HepG2 (cell line): ENCODE data around the gene TBC1D12. TPM values are rescaled to one million over a fixed set of nuclear protein-coding genes. Genes with fewer than 3 reads are reported as not detected.
A peak's percentile ranks its signal among the peaks of the same experiment; 100 is the strongest.

Experiments used
- AHR ChIP-seq: IDR thresholded peaks from 2 replicates; pipeline ENCODE4 v1.6.1; 2018; ENCODE audit warnings: missing genetic modification reagents, missing compliant biosample characterization
- CBX1 ChIP-seq: IDR thresholded peaks from one replicate; pipeline ENCODE4 v1.6.1; 2016; ENCODE audit warnings: antibody characterized with exemption, low read depth
- FOSL1 ChIP-seq: sonication (generic); formaldehyde crosslinking; IDR thresholded peaks from 2 replicates; pipeline ENCODE4 v1.9.0; 2021; ENCODE audit warnings: missing genetic modification reagents, borderline replicate concordance
- KAT2B ChIP-seq: fragments of 150-350 bp; IDR thresholded peaks from 2 replicates; pipeline ENCODE4 v1.6.1; 2014; ENCODE audit warnings: low read depth, low read length, borderline replicate concordance
- KAT8 ChIP-seq: IDR thresholded peaks from 2 replicates; pipeline ENCODE4 v1.6.1; 2016; ENCODE audit warnings: missing genetic modification reagents, missing compliant biosample characterization
- MEF2D ChIP-seq: sonication (generic); formaldehyde crosslinking; IDR thresholded peaks from 2 replicates; pipeline ENCODE4 v1.5.1; 2020; ENCODE audit warnings: mild to moderate bottlenecking, missing genetic modification reagents
- MTF2 ChIP-seq: sonication (generic); formaldehyde crosslinking; IDR thresholded peaks from 2 replicates; pipeline ENCODE4 v1.5.0; 2020; ENCODE audit warnings: missing genetic modification reagents, borderline replicate concordance
- NCOA1 ChIP-seq: sonication (generic); formaldehyde crosslinking; IDR thresholded peaks from 2 replicates; pipeline ENCODE4 v1.9.0; 2021; ENCODE audit warnings: missing genetic modification reagents
- REL ChIP-seq: sonication (generic); formaldehyde crosslinking; conservative IDR thresholded peaks from 2 replicates; pipeline ENCODE4 v1.8.0; 2022; ENCODE audit warnings: mild to moderate bottlenecking, missing genetic modification reagents, moderate library complexity
- SMAD1 ChIP-seq: sonication (generic); formaldehyde crosslinking; IDR thresholded peaks from 2 replicates; pipeline ENCODE4 v1.4.0; 2020; ENCODE audit warnings: missing genetic modification reagents, low read depth, mild to moderate bottlenecking, borderline replicate concordance
- SP1 ChIP-seq, 2 experiments: fragments of 450-650 bp in 1 of 2; sonication (generic) in 1 of 2; formaldehyde crosslinking in 1 of 2; IDR thresholded peaks; 2 replicates each; pipeline versions ENCODE4 v1.4.0 to v1.6.1; 2016 to 2020; ENCODE audit warnings: missing genetic modification reagents in 1 of 2
- STAG1 ChIP-seq: sonication (generic); formaldehyde crosslinking; IDR thresholded peaks from 2 replicates; pipeline ENCODE4 v1.4.0; 2020; ENCODE audit warnings: missing genetic modification reagents
- U2AF2 ChIP-seq: fragments of 200-400 bp; formaldehyde crosslinking; IDR thresholded peaks from 2 replicates; pipeline ENCODE4 v1.6.1; 2017; ENCODE audit warnings: low read depth, mild to moderate bottlenecking, low read length
- ZFP37 ChIP-seq: sonication (generic); formaldehyde crosslinking; IDR thresholded peaks from 2 replicates; pipeline ENCODE4 v1.4.0; 2020; ENCODE audit warnings: missing genetic modification reagents, borderline replicate concordance
- ZFP82 ChIP-seq: sonication (generic); formaldehyde crosslinking; IDR thresholded peaks from 2 replicates; pipeline ENCODE4 v1.5.1; 2020; ENCODE audit warnings: mild to moderate bottlenecking, missing genetic modification reagents, borderline replicate concordance
- ZNF235 ChIP-seq: sonication (generic); formaldehyde crosslinking; IDR thresholded peaks from 2 replicates; pipeline ENCODE4 v1.8.1; 2023; ENCODE audit warnings: mild to moderate bottlenecking, missing genetic modification reagents, borderline replicate concordance
- ZNF317 ChIP-seq: sonication (generic); formaldehyde crosslinking; IDR thresholded peaks from 2 replicates; pipeline ENCODE4 v1.5.0; 2020; ENCODE audit warnings: mild to moderate bottlenecking, missing genetic modification reagents
- ZNF430 ChIP-seq: sonication (generic); formaldehyde crosslinking; IDR thresholded peaks from 2 replicates; pipeline ENCODE4 v1.9.0; 2021; ENCODE audit warnings: mild to moderate bottlenecking, missing genetic modification reagents
- ZNF446 ChIP-seq: sonication (generic); formaldehyde crosslinking; IDR thresholded peaks from 2 replicates; pipeline ENCODE4 v1.5.0; 2020; ENCODE audit warnings: mild to moderate bottlenecking, missing genetic modification reagents
- ZNF530 ChIP-seq: sonication (generic); formaldehyde crosslinking; IDR thresholded peaks from 2 replicates; pipeline ENCODE4 v1.5.0; 2020; ENCODE audit warnings: low read depth, mild to moderate bottlenecking, missing genetic modification reagents
- ZNF549 ChIP-seq: sonication (generic); formaldehyde crosslinking; IDR thresholded peaks from 2 replicates; pipeline ENCODE4 v1.5.0; 2020; ENCODE audit warnings: missing genetic modification reagents
- ZNF567 ChIP-seq: sonication (generic); formaldehyde crosslinking; IDR thresholded peaks from 2 replicates; pipeline ENCODE4 v1.8.1; 2023; ENCODE audit warnings: mild to moderate bottlenecking, missing genetic modification reagents, borderline replicate concordance
- ZNF724P ChIP-seq: sonication (generic); formaldehyde crosslinking; IDR thresholded peaks from 2 replicates; pipeline ENCODE4 v1.8.0; 2022; ENCODE audit warnings: missing genetic modification reagents, borderline replicate concordance
- ZNF75D ChIP-seq: sonication (generic); formaldehyde crosslinking; IDR thresholded peaks from 2 replicates; pipeline ENCODE4 v1.8.1; 2023; ENCODE audit warnings: missing genetic modification reagents, mild to moderate bottlenecking, borderline replicate concordance
- ZSCAN9 ChIP-seq: IDR thresholded peaks from 2 replicates; pipeline ENCODE4 v1.6.1; 2016; ENCODE audit warnings: borderline replicate concordance
- polyA plus RNA-seq, 8 experiments: library from polyadenylated mRNA; depleted of rRNA in 3 of 8; stranded (reverse) in 7 of 8; unstranded in 1 of 8; fragments of >200 nt; fragmentation: Illumina TruSeq in 4 of 8; extraction: Trizol in 4 of 8; gene quantifications; 2 replicates each; pipeline versions ENCODE4 v1.2.1 to v1.2.3, GENCODE V29; 2011 to 2016; ENCODE audit warnings: low read depth in 4 of 8, missing spikeins in 1 of 8, mixed read lengths in 1 of 8; ENCODE audit not compliant: insufficient read depth in 1 of 8
- total RNA-seq, 5 experiments: library from RNA; depleted of rRNA; stranded (reverse); fragments of >200 nt; fragmentation: Illumina TruSeq; extraction: Trizol; gene quantifications; 2 replicates each; pipeline ENCODE4 v1.2.3, GENCODE V29; 2016; ENCODE audit warnings: low read depth in 1 of 5
- TF ChIP-seq, protein P1 (sequence below): conservative IDR thresholded peaks from 2 replicates; pipeline ENCODE4 v1.6.1; 2018; ENCODE audit warnings: missing genetic modification reagents
- TF ChIP-seq, protein P2 (sequence below): sonication (generic); formaldehyde crosslinking; IDR thresholded peaks from 2 replicates; pipeline ENCODE4 v1.9.0; 2021; ENCODE audit warnings: missing genetic modification reagents, borderline replicate concordance
- TF ChIP-seq, protein P3 (sequence below): sonication (generic); formaldehyde crosslinking; conservative IDR thresholded peaks from 2 replicates; pipeline ENCODE4 v1.4.0; 2020; ENCODE audit warnings: missing genetic modification reagents

Gene TBC1D12
- total and polyA plus RNA-seq, 2 of the 13 experiments (the other 11 are each of a cell fraction or from before 2014, with no cell fraction given), result 5.7 to 6.2 TPM

DNA sequence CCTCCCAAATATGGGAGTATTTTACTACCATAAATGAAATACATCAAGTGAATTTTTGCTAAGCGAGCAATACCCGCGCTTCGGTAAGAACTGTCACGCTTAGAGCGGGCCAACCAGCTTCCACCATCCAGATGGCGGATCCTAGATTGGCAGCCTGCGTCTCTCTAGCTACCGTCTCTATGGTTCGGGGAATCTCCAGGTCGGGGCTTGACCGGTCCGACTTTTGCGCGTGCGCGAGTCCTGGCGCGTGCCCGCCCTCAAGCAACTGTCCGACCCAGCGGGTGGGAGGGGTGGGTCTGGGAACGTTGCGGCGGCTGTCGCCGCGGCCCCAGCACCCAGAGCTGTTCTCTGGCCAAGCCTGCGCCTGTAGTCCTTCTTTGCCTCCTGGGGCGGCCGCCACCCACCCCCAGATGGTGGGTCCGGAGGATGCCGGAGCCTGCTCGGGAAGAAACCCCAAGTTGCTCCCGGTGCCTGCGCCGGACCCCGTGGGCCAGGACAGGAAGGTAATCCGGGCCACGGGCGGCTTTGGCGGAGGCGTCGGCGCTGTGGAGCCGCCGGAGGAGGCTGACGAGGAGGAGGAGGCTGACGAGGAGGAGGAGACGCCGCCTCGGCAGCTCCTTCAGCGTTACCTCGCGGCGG lies at the start of gene TBC1D12 (continued):
- TF ChIP-seq CBX1 (no peak), SMAD1 (no peak), ZNF75D (CRISPR knock-in tag) (no peak), ZNF724P (CRISPR knock-in tag) (no peak), U2AF2 (0 out of 2 replicates have a peak, but pooled peaks have one; percentile 30), ZNF567 (no peak), ZNF530 (CRISPR knock-in tag) (no peak), ZNF549 (no peak), STAG1 (CRISPR knock-in tag) (no peak), AHR (CRISPR knock-in tag) (peak; percentile 62; the same call in 1 of the 2 replicates), REL (CRISPR knock-in tag) (no peak), ZFP37 (no peak), ZNF235 (peak; percentile 87; the same call in 1 of the 2 replicates), ZNF317 (CRISPR knock-in tag) (peak; percentile 74; the same call in 1 of the 2 replicates), NCOA1 (CRISPR knock-in tag) (0 out of 2 replicates have a peak, but pooled peaks have one; percentile 62), FOSL1 (CRISPR knock-in tag) (no peak), KAT8 (CRISPR knock-in tag) (peak; percentile 81), ZNF430 (CRISPR knock-in tag) (no peak), MEF2D (no peak), ZNF446 (CRISPR knock-in tag) (no peak), SP1 (IDR thresholded peaks at IDR 0.05) (no peak), SP1 (CRISPR knock-in tag; IDR thresholded peaks at IDR 0.05) (peak; percentile 44; the same call in 1 of the 2 replicates), KAT2B (no peak), MTF2 (CRISPR knock-in tag) (0 out of 2 replicates have a peak, but pooled peaks have one; percentile 65), ZSCAN9 (CRISPR knock-in tag) (peak; percentile 60; the same call in 1 of the 2 replicates), ZFP82 (CRISPR knock-in tag) (peak; percentile 72; the same call in 1 of the 2 replicates)
- TF ChIP-seq, protein P1, sequence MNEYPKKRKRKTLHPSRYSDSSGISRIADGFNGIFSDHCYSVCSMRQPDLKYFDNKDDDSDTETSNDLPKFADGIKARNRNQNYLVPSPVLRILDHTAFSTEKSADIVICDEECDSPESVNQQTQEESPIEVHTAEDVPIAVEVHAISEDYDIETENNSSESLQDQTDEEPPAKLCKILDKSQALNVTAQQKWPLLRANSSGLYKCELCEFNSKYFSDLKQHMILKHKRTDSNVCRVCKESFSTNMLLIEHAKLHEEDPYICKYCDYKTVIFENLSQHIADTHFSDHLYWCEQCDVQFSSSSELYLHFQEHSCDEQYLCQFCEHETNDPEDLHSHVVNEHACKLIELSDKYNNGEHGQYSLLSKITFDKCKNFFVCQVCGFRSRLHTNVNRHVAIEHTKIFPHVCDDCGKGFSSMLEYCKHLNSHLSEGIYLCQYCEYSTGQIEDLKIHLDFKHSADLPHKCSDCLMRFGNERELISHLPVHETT (CRISPR knock-in tag), result peak; percentile 73; the same call in 1 of the 2 replicates
- TF ChIP-seq, protein P2, sequence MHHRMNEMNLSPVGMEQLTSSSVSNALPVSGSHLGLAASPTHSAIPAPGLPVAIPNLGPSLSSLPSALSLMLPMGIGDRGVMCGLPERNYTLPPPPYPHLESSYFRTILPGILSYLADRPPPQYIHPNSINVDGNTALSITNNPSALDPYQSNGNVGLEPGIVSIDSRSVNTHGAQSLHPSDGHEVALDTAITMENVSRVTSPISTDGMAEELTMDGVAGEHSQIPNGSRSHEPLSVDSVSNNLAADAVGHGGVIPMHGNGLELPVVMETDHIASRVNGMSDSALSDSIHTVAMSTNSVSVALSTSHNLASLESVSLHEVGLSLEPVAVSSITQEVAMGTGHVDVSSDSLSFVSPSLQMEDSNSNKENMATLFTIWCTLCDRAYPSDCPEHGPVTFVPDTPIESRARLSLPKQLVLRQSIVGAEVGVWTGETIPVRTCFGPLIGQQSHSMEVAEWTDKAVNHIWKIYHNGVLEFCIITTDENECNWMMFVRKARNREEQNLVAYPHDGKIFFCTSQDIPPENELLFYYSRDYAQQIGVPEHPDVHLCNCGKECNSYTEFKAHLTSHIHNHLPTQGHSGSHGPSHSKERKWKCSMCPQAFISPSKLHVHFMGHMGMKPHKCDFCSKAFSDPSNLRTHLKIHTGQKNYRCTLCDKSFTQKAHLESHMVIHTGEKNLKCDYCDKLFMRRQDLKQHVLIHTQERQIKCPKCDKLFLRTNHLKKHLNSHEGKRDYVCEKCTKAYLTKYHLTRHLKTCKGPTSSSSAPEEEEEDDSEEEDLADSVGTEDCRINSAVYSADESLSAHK (CRISPR knock-in tag), result no peak
- TF ChIP-seq, protein P3, sequence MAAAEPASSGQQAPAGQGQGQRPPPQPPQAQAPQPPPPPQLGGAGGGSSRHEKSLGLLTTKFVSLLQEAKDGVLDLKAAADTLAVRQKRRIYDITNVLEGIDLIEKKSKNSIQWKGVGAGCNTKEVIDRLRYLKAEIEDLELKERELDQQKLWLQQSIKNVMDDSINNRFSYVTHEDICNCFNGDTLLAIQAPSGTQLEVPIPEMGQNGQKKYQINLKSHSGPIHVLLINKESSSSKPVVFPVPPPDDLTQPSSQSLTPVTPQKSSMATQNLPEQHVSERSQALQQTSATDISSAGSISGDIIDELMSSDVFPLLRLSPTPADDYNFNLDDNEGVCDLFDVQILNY, result no peak
